ENCODE measurements around the gene MAP1LC3A. TPM values are rescaled to one million over a fixed set of nuclear protein-coding genes. Genes with fewer than 3 reads are reported as not detected.

Gene MAP1LC3A
- total RNA-seq, 1 experiment from 2014 or later, result 25.9 TPM

- Histone ChIP-seq H3K23ac (ENCODE audit: insufficient read length, low read depth, low read length) (no peak overlapping the region), H3K18ac (ENCODE audit: insufficient read length, low read depth, low read length) (no peak overlapping the region), H2AFZ (ENCODE audit: low read length) (no peak overlapping the region), H3K9ac (ENCODE audit: extremely low read depth, insufficient read length, low read length) (no peak overlapping the region), H3K79me1 (ENCODE audit: insufficient read depth, low read depth, low read length, poor library complexity, severe bottlenecking) (no peaks in the 10 kb centered on the region), H2BK12ac (ENCODE audit: insufficient read length, low read depth, low read length) (no peak overlapping the region), H4K91ac (ENCODE audit: insufficient read length, low read depth, low read length) (no peak overlapping the region), H4K5ac (ENCODE audit: insufficient read length, low read depth, low read length) (no peak overlapping the region), H3K14ac (ENCODE audit: insufficient read depth, low read length) (no peak overlapping the region), H4K8ac (replicated peaks; ENCODE audit: insufficient read length, low read depth, low read length) (no peak overlapping the region), H3K56ac (ENCODE audit: insufficient read length, low read depth, low read length) (no peak overlapping the region), H3K27me3 (ENCODE audit: insufficient read depth, low read length) (no peaks in the 10 kb centered on the region), H3K23me2 (ENCODE audit: insufficient read length, low read depth, low read length, poor library complexity, severe bottlenecking) (no peaks in the 10 kb centered on the region), H3K4me1 (ENCODE audit: insufficient read depth, low read length) (no peaks in the 10 kb centered on the region), H2BK5ac (ENCODE audit: insufficient read length, low read length) (no peak overlapping the region), H2AK5ac (ENCODE audit: insufficient read length, low read length) (no peak overlapping the region), H3K9me3 (ENCODE audit: control insufficient read depth, low read depth, low read length) (no peaks in the 10 kb centered on the region), H3K27ac (ENCODE audit: insufficient read length, low read depth, low read length) (no peak overlapping the region), H3K79me2 (ENCODE audit: insufficient read depth, low read length) (no peaks in the 10 kb centered on the region), H3T11ph (ENCODE audit: low read length) (no peak overlapping the region), H2BK120ac (ENCODE audit: low read depth, low read length, poor library complexity, severe bottlenecking) (no peak overlapping the region), H2BK15ac (ENCODE audit: low read depth, low read length) (no peak overlapping the region), H4K20me1 (ENCODE audit: control insufficient read depth, insufficient read depth, insufficient read length) (no peaks in the 10 kb centered on the region), H2BK20ac (ENCODE audit: low read depth, low read length, poor library complexity, severe bottlenecking) (no peak overlapping the region), H3K4ac (ENCODE audit: low read depth, low read length) (no peak overlapping the region), H3K4me2 (ENCODE audit: insufficient read depth, insufficient read length, low read length) (no peak overlapping the region)
- Mint-ChIP-seq H3K4me1 (no peaks in the 10 kb centered on the region), H3K9me3 (no peaks in the 10 kb centered on the region), H3K27me3 (ENCODE audit: low read depth) (no peaks in the 10 kb centered on the region), H3K36me3 (ENCODE audit: insufficient read depth in 1 of 3, low read depth in 3 of 3) (peaks cover 31 to 82% (median 59%) of the 10 kb centered on the region in 3 experiments; a peak in 6 of 7 replicates), H3K27ac (peak overlapping the region in 1 of 3 experiments; percentile 4; a peak in 1 of 7 replicates), H3K4me3 (no peak overlapping the region)
- TF ChIP-seq, protein P1, sequence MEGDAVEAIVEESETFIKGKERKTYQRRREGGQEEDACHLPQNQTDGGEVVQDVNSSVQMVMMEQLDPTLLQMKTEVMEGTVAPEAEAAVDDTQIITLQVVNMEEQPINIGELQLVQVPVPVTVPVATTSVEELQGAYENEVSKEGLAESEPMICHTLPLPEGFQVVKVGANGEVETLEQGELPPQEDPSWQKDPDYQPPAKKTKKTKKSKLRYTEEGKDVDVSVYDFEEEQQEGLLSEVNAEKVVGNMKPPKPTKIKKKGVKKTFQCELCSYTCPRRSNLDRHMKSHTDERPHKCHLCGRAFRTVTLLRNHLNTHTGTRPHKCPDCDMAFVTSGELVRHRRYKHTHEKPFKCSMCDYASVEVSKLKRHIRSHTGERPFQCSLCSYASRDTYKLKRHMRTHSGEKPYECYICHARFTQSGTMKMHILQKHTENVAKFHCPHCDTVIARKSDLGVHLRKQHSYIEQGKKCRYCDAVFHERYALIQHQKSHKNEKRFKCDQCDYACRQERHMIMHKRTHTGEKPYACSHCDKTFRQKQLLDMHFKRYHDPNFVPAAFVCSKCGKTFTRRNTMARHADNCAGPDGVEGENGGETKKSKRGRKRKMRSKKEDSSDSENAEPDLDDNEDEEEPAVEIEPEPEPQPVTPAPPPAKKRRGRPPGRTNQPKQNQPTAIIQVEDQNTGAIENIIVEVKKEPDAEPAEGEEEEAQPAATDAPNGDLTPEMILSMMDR (conservative IDR thresholded peaks at IDR 0.05), result no peak
- no CpG with 5 or more reads among the region's 8 CpGs for WGBS (ENCODE audit: extremely low coverage, insufficient read length, low lambda C conversion rate)
- DNase-seq, result no peak
These were observed 26.2 kb upstream of the MAP1LC3A start for GRCh38 chr20:34532320-34532719.
